ENCODE results near the gene ATP1A3. TPM values are rescaled to one million over a fixed set of nuclear protein-coding genes. Genes with fewer than 3 reads are reported as not detected.
A peak's percentile ranks its signal among the peaks of the same experiment; 100 is the strongest.

The ATP1A3 gene
- total RNA-seq, 1 experiment from 2014 or later = 8.5 TPM

DNA sequence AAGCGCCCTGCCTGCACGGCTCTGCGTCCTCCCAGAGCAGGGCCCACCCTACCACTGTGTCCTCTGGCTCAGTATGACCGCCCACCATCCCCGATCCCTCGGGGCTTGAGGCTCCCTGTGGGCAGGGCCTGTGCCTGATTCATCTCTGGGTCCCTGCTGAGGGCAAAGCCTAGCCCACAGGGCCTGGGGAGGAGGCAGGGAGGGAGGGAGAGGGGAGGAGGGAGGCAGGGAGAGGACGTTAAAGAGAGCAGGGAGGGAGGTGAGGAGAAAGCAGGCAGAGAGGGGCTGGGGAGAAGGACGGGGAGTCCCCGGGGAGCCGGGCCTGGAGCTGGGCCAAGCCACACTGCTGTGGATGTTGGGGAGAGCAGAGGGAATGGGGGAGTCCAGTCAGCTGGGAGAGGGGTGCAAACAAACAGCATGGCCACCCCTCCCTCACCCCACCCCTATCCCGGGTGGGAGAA lies 61.7 kb downstream of the ATP1A3 start:
- ChIA-PET POLR2A (ENCODE audit: low non-redundant PET) (no interaction called here), CTCF (no interaction called here)
- intact Hi-C loops (cut with micrococcal nuclease; ENCODE audit: unreplicated experiment) = loop anchor here (5.0 kb wide), 1 partner anchor 50 kb away; the partner anchor contains the start of gene ARHGEF1
- Histone ChIP-seq H3K27ac (ENCODE audit: low read depth, low read length, poor library complexity, severe bottlenecking) (no peak overlapping the region), H3K36me3 (ENCODE audit: insufficient read depth, low read length, poor library complexity, severe bottlenecking) (no peaks in the 10 kb centered on the region), H3K9me3 (ENCODE audit: low read depth, low read length, poor library complexity, severe bottlenecking) (no peaks in the 10 kb centered on the region), H3K27me3 (replicated peaks; ENCODE audit: insufficient read depth, low read depth, low read length, poor library complexity) (no peaks in the 10 kb centered on the region), H3K4me3 (ENCODE audit: low read depth, low read length, poor library complexity, severe bottlenecking) (no peak overlapping the region), H3K4me1 (ENCODE audit: insufficient read depth, low read length, poor library complexity, severe bottlenecking) (peaks cover 76% of the 10 kb centered on the region)
- TF ChIP-seq EZH2 (IDR thresholded peaks at IDR 0.05; ENCODE audit: borderline replicate concordance, low read depth, low read length, poor library complexity, severe bottlenecking) (no peak), CTCF (conservative IDR thresholded peaks at IDR 0.05; ENCODE audit: low read depth, low read length) (no peak)
- DNase-seq (ENCODE audit: low spot score) = no peak
- no TSS peak for BruUV-seq (replicated peaks)

- H3K9me3 ChIP-seq (ENCODE audit: low read depth, low read length, poor library complexity, severe bottlenecking) = no peaks in the 10 kb centered on the region
- ChIA-PET CTCF (interaction anchor here (0.5 to 1.0 kb wide), 7 partner anchors 12 to 1753 kb away, joined by 3 to 6 read pairs (median 4); no protein-coding TSS in a partner anchor), POLR2A (ENCODE audit: low non-redundant PET) (interaction anchor here (0.6 kb wide), 1 partner anchor 43 kb away, joined by 3 read pairs; no protein-coding TSS in a partner anchor)
- no peak overlapping the region for H3K27ac ChIP-seq (ENCODE audit: low read depth, low read length, poor library complexity, severe bottlenecking)
- no peaks in the 10 kb centered on the region for H3K27me3 ChIP-seq (replicated peaks; ENCODE audit: insufficient read depth, low read depth, low read length, poor library complexity)
- H3K4me1 ChIP-seq (ENCODE audit: insufficient read depth, low read length, poor library complexity, severe bottlenecking) = peaks cover 64% of the 10 kb centered on the region
- no peaks in the 10 kb centered on the region for H3K36me3 ChIP-seq (ENCODE audit: insufficient read depth, low read length, poor library complexity, severe bottlenecking)
- intact Hi-C loops (cut with micrococcal nuclease; ENCODE audit: unreplicated experiment) = loop anchor here (5.0 kb wide), 1 partner anchor 49 kb away; the partner anchor contains the start of gene ARHGEF1
- BruUV-seq (replicated peaks) = no TSS peak
- no peak overlapping the region for H3K4me3 ChIP-seq (ENCODE audit: low read depth, low read length, poor library complexity, severe bottlenecking)
- peak; percentile 85 for TF ChIP-seq CTCF (conservative IDR thresholded peaks at IDR 0.05; ENCODE audit: low read depth, low read length)
- no peak for TF ChIP-seq EZH2 (IDR thresholded peaks at IDR 0.05; ENCODE audit: borderline replicate concordance, low read depth, low read length, poor library complexity, severe bottlenecking)
- peak; percentile 92 for DNase-seq (ENCODE audit: low spot score)
Observed at GRCh38 chr19:41930926-41931592, 63.0 kb downstream of the ATP1A3 start.

DNA sequence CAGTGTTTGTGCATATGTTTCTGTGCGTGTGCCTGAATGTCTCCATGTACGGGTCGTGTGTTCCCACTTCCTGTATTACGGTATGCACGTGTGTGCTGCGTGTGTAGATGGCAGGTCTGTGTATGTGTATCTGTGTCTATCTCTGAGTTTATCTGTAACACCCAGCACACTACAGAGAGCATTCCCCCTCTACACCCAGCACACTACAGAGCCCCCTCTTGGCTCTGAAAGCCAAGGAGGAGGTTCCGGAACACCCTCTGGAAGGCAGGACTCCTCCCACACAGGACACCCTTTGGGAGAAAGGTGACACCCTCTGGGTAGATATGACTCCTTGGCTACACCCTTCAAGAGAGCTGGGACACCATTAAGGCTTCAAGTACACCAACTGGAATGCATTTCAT lies 63.7 kb downstream of the ATP1A3 start:
- POLR2A ChIA-PET (ENCODE audit: low non-redundant PET) = no interaction called here
- BruUV-seq (replicated peaks) = no TSS peak
- Histone ChIP-seq H3K27ac (ENCODE audit: low read depth, low read length, poor library complexity, severe bottlenecking) (no peak overlapping the region), H3K9me3 (ENCODE audit: low read depth, low read length, poor library complexity, severe bottlenecking) (no peaks in the 10 kb centered on the region), H3K4me1 (ENCODE audit: insufficient read depth, low read length, poor library complexity, severe bottlenecking) (peaks cover 58% of the 10 kb centered on the region), H3K36me3 (ENCODE audit: insufficient read depth, low read length, poor library complexity, severe bottlenecking) (no peaks in the 10 kb centered on the region), H3K4me3 (ENCODE audit: low read depth, low read length, poor library complexity, severe bottlenecking) (no peak overlapping the region), H3K27me3 (replicated peaks; ENCODE audit: insufficient read depth, low read depth, low read length, poor library complexity) (no peaks in the 10 kb centered on the region)
- no peak for TF ChIP-seq EZH2 (IDR thresholded peaks at IDR 0.05; ENCODE audit: borderline replicate concordance, low read depth, low read length, poor library complexity, severe bottlenecking)
- TF ChIP-seq CTCF (conservative IDR thresholded peaks at IDR 0.05; ENCODE audit: low read depth, low read length) = no peak
- no peak for DNase-seq (ENCODE audit: low spot score)
- intact Hi-C loops (cut with micrococcal nuclease; ENCODE audit: unreplicated experiment) = loop anchor here (5.0 kb wide), 1 partner anchor 48 kb away; the partner anchor contains the start of gene ARHGEF1
- CTCF ChIA-PET = interaction anchor here (0.6 kb wide), 1 partner anchor 129 kb away, joined by 4 read pairs; no protein-coding TSS in a partner anchor
